Endometrium (tissue), 2 donors: ENCODE results near the gene MOSMO.

ENCODE experiments used
- FAIRE-seq: peaks from 2 replicates; lab custom pipeline; 2012; peaks lifted over from hg19 to GRCh38; lab: Jason Lieb, UNC
- donor health status: control.
- donor health status: control.

Gene MOSMO

GRCh38 chr16:22050963-22051362 lies 43.1 kb downstream of the MOSMO start:
- FAIRE-seq: no peak

GRCh38 chr16:22052980-22053379 lies 45.1 kb downstream of the MOSMO start:
- FAIRE-seq: no peak

DNA sequence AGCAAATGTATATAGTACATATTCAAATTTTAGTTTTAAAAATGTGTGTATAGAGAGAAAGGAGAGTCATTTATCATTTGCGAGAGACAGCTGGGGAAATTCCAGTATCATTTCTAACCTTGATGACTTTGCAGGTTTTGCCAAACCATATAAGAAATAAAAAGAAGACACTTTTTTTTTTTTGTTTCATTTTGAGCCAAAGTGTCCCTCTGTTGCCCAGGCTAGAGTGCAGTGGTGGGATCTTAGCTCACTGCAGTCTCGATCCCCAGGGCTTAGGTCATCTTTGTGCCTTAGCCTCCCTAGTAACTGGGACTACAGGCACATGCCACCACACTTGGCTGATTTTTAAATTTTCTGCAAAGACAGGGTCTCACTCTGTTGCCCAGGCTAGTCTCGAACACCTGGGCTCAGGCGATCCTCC lies 46.0 kb downstream of the MOSMO start:
- no peak for FAIRE-seq

GRCh38 chr16:22054847-22055590 lies 47.1 kb downstream of the MOSMO start:
- FAIRE-seq: no peak

GRCh38 chr16:22055881-22056280 lies 48.0 kb downstream of the MOSMO start:
- FAIRE-seq: no peak

DNA sequence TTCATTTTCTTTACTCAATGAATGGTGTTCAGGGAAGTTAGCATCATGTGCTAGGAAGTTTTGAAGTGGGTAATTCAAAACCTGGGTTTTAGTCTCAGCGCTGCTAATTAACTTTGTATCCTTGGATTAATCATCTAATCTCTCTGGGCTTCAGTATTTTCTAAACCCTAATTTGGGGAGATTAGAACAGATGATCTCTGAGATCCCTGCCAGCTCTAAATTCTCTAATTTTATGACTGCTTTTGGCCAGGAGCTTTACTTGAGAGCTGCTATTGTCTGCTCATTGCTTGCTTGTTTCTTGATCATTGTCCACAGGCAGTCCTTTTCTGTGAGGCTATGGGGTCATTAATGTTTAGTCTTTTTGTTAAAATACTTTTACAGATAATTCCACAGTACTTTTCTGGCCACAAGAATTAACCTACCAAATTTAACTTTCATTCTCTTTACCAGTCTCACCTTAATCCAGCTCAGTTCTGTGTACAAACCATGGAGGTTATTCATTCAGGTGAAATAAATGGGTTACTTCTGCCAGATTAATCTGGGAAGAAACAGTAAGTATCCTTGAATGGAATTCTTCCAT lies 56.1 kb downstream of the MOSMO start:
- FAIRE-seq: no peak

DNA sequence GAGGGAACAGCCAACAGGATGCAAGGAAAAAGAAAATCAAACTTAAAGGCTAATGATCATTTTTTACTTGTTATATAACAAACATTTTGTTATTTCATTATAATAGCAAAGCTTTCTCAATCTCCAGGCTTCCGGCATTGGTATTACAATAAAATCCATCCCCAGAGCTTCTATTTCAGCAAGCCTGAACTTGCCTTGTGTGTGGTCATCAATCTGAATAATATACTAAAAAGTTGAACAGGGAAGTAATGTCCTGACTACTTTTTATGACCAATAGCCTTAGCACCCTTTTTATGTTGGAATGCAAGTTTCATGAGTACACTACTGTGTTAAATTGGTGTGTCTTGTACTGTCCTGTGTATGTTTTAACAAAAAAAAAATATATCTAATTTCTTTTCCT lies 57.3 kb downstream of the MOSMO start:
- no peak for FAIRE-seq

DNA sequence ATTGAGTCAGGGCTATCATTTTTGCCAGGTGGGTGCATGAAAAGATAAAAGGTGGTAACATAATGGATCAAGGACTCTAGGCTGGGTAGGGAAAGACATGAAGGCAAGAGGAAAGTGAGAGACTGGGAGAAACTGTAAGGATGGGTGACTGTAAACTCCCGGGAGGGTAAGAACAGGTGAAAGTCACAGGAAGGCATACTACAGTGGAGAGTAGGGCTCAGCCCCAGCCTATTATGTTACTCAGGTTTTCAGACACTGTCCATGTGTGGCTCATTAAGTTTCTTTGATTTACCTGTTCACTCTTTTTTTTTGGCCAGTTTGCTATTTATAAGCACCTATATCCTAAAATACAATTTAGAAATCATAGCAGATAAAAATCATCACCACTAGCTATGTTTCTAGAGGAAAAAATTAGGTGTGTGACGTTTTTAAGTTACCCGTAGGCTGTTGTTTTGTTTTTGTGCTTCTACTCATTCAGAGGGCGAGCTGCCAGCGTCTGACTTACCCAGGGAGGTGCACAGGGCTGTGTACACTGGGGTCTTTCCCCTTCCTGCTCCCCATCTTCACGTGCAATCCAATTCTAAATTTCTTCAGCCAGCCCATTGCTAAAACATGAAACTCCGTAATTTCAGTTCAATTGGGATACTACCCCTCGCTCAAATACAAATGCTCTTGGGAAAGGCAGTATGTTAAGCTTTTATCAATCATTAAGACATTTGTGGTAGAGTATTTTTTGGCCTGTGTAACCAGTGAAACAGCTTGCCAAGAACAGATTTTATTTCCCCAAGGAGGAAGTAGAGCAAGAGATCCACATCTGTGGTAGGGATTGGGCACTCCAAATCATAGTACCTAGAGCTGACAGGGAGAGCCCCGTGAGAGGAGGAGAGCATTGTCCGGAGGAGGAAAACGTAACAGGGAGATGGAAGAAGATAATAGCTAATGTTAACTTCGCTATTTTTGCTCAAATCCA lies 62.7 kb downstream of the MOSMO start:
- no peak for FAIRE-seq

- FAIRE-seq: no peak
These were observed 63.5 kb downstream of the MOSMO start for GRCh38 chr16:22071331-22071910.

DNA sequence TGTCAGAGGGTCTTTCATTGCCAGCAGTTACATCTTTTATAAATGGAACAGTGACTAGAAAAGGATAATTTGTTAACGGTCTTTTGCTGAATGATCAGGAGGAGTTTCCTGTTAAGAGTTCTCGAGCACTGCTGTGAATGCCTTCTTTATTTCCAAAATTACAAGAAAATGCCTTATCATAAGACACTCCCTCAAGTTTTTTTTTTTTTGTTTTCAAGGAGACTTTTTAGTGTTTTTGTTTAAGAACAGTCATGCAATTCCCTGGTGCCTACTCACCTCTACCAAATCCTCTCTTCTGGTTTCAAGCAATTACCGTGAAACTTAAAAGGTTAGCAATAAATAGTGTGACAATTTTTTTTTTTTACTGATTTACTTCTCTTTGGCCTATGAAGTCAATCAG lies 65.4 kb downstream of the MOSMO start:
- no peak for FAIRE-seq

DNA sequence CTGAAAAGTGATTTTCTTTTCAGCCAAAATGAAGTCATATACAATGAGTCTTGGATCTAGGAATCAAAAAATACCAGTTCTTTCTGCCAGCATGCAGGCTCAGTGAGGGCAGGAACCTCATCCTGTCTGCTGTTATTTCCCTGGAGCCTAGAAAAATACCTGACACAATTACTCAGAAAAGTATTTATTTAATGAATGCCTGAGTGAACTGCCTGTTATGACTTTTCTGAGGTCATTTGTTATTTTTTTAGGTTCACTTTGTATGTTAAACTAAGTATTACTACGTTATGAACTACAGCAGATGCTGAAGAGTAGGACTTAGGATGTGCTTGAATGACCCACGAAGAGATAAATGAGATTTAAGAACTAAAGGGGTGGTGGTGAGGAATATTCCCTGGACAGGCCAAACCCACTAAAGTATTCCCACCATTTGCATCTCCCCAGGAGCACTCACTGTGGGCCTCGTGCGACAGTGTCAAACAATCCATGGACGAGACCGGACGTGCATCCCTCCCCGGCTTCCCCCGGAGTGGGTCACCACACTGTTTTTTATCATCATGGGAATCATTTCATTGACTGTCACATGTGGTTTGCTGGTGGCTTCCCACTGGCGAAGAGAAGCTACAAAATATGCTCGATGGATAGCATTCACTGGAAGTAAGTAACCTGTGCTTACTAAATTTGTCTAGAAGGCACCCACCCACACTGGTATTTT lies 67.3 kb downstream of the MOSMO start:
- no peak for FAIRE-seq

DNA sequence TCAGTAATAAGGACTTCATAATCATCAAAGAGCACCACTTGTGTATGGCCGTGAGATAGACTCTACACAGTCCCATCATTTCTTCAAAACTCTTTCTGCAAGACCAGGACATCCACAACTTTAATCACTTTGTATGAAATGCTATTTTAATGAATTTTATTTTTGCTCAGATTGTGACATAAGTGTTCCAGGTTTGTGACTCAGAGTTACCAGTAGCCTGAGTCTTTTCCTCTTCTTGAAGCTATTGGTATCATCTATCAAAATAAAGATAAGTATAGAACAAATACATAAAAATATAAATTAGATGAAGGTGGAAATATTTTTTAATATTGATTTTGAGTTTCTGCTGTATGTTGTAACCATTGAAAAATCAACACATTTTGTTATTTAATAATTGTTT lies 67.9 kb downstream of the MOSMO start:
- no peak for FAIRE-seq

DNA sequence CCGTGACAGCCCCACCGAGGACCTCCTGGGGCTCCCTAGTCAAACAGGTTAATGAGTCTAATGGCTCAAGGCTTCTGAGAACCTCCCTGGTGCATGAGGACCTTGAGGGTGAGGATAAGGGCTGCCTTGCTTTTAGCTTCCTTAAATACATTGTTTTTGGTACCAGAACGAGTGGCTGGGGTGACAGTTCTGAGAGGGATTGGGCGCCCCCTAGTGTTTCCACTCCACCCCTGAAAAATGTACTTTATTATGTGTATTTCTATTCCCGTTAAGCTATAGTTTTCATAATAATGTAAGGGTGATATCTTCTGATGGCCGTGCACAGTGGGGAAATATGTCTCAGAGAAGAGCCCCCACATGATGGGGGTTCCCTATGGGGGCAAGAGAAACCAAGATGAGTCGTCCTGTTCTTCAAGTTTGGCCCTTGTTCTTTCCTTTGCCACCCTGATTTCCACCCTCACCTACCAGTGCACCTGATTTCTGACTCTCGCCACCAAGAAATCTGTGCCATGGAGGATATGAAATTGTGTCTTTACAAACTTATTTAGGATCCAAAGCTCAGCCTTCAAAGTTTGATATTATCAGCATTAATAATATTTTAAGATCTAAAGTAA lies 69.9 kb downstream of the MOSMO start:
- FAIRE-seq: no peak

GRCh38 chr16:22078656-22079055 lies 70.7 kb downstream of the MOSMO start:
- no peak for FAIRE-seq

DNA sequence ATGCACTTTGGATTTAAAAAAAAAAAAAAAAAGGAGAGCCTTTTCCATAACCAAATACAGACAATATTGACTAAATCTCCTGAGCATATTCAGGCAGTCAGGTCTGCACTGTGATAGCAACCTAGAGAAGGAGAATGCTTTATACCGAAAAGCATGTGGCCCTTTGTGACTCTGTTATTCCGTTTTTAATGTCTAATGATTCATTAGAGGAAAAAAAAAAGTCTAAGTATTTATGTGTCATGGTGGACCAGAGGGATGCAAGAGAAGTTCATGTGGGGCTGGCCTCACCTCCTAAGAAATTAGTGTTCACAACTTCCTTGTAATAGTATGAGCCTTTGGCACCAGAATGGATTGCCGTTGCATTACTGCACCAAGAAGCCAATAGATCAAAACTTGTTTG lies 73.1 kb downstream of the MOSMO start:
- no peak for FAIRE-seq

DNA sequence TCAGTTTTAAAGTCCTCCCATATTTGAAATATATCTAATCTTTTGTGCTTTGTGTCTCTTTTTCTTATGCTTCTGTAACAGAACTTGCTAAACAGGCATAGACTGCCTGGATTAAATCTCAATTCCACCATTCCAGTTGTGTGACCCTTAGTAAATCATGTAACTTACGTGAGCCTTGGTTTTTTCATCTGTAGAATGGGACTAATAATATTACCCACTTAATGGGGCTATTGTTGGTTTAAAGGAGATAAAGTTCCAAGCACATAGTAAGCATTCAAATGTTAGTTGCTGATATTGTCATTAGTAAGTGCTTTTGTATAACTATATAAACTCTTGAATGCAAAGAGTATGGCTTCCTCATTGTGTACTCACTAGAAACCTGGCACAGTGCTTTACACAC lies 78.5 kb downstream of the MOSMO start:
- no peak for FAIRE-seq

DNA sequence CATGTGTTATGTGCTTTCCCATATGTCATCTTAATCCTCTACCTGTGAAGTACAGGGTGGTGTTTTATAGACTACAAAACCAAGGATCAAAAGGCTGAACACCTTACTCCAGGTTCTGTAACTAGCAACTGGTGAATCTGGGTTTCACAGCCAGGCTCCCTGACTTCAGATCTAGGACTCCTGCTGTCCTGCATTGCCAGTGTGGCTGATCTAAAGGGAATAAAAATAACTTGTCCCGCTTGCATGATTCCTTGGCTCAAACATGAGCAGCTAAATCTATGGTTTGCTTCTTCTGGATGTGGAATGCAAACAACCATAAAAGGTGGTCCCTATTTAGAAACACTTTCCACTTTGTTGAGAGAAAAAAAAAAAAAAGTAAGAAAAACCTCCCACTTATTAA lies 80.7 kb downstream of the MOSMO start:
- FAIRE-seq: peak; percentile 50

DNA sequence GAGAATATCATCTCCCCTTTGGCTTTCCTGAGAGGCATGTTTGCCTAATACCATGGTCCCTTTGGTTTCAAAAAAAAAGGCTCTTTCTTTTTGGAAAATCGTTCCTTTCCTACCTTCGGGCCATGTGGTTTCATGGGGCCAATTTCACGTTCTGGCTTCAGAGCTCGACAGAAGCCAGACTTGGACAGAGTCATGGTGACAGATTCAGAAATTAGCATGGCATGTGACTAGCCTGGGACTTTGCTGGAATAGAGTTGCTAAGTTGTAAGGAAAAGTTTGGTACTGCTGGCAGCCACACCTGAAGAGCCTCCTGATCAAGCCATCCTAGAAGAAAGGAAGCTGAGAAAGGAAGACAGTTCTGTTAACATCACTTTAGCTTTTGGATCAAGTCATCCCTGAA lies 82.0 kb downstream of the MOSMO start:
- FAIRE-seq: no peak

DNA sequence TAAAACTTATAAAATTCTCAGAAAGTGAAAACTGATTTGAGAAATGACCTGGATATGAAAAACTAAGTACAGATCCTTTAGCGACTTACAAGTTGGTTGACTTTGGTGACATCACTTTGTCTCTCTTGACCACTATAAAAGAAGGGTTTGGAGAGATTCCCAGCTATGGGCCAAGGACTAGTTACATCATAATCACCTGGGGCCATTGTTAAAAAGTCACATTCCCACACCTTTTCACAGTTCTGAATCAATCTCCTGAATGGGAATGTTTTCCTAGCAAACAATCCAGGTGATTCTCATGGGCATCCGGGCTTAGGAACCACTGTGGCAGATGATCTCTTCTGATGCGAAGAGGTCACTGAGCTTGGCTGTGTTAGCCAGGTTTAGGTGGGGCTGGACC lies 83.8 kb downstream of the MOSMO start:
- FAIRE-seq: no peak

DNA sequence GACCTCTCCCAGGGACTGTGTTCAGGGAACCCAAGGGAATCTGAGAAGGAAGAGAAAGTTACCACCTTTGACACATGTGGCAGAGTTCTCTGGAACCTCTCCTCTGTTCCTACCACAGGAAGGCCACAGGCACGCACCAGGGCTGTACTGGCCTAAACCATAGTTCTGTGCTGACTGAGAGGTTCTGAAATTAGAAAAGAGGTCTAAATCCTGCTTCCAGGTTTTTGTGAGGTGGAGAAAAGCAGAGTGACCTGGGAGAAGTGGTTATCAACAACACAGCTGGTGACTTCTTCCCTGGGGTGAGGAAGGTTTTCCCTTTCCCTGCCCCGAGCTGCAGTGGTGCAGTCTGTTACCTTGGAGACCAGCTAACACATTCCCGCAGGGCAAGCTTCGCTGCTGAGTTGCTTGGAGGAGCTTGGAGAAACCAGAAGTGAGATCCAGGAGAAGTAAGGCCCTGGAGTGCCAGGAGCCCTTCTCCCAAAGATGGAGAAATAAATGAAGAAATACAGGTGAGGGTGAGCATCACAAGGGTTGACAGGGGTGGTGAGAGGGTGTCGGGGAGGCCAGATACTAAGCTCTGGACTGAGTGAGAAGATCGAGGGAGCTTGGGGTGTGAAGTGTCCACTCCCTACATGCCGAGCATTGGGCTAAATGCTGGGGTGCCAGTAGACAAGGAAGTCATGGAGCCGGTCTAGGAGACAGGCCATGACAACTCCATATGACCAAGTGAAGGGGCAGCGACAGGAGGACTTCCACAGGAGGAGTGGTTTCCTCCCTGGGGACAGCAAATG lies 84.4 kb downstream of the MOSMO start, which contains the start of gene VWA3A:
VWA3A (plus strand) TSS at position 399 of the 791 bp plus-strand sequence; CDS start at position 496, 97 bp downstream.
- no peak for FAIRE-seq

DNA sequence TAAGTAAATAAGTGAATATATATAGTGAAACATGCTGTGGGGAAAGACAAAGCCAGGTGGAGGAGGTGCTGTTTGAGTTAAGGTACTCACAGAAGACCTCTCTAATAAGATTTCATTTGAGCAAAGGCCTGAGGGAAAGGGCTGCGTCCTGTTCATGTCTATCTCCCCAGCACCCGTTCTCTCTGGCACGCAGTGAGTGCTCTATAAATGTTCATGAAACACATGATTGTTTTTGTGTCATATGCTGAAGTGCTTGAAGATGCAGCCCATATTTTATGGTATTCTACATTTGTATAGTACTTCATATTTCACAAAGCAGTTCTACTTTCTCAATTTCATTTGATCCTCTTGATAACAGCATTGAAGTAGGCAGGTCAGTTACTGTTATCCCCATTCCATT lies 85.4 kb downstream of the MOSMO start:
- FAIRE-seq: no peak
